GM12873 (cell line): ENCODE results near the gene MKRN3.

ENCODE experiments used
- CTCF ChIP-seq: IDR thresholded peaks from 2 replicates; pipeline ENCODE4 v1.5.1; 2012; ENCODE audit warnings: low read depth, mild to moderate bottlenecking, moderate library complexity, low read length, control low read depth; ENCODE audit not compliant: insufficient read depth; ENCODE audit errors: missing control alignments

The MKRN3 gene

GRCh38 chr15:23565395-23566070 is at the start of gene MKRN3:
MKRN3 (plus strand) TSS chr15:23565674; CDS start chr15:23565783, 109 bp downstream.
- no peak for TF ChIP-seq CTCF

GRCh38 chr15:23516866-23517265 is 48.6 kb upstream of the MKRN3 start:
- TF ChIP-seq CTCF: no peak

GRCh38 chr15:23518104-23518503 is 47.4 kb upstream of the MKRN3 start:
- no peak for TF ChIP-seq CTCF

GRCh38 chr15:23524816-23525215 is 40.7 kb upstream of the MKRN3 start:
- TF ChIP-seq CTCF: no peak

- TF ChIP-seq CTCF: no peak
Measured at GRCh38 chr15:23529891-23530290, 35.6 kb upstream of the MKRN3 start.

- no peak for TF ChIP-seq CTCF
Measured at GRCh38 chr15:23532024-23532423, 33.5 kb upstream of the MKRN3 start.

GRCh38 chr15:23536659-23537058 is 28.8 kb upstream of the MKRN3 start:
- no peak for TF ChIP-seq CTCF

- no peak for TF ChIP-seq CTCF
Measured at GRCh38 chr15:23538648-23539047, 26.8 kb upstream of the MKRN3 start.
